Measurements from ENCODE around the gene EXD2.

DNA sequence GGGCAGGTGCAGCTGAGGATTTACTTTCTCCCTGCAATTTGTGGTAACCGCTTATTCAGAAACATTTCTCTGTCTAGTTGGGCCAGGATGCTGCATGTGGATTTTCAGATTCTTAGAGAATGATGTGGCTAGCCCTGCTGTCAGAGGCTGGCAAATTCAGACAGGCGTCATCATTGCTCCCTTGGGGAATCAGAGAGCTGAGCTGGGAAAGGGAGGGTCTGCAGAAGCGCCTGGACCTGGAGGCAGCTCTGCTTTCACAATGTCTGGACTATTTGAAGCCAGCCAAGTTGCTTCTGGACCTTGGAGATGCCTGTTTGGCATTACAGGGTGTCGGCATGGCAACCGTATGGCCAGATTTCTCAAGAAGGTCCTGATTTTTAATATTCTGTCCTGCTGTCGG, 72.1 kb downstream of the EXD2 start:
- TF ChIP-seq, protein P1, sequence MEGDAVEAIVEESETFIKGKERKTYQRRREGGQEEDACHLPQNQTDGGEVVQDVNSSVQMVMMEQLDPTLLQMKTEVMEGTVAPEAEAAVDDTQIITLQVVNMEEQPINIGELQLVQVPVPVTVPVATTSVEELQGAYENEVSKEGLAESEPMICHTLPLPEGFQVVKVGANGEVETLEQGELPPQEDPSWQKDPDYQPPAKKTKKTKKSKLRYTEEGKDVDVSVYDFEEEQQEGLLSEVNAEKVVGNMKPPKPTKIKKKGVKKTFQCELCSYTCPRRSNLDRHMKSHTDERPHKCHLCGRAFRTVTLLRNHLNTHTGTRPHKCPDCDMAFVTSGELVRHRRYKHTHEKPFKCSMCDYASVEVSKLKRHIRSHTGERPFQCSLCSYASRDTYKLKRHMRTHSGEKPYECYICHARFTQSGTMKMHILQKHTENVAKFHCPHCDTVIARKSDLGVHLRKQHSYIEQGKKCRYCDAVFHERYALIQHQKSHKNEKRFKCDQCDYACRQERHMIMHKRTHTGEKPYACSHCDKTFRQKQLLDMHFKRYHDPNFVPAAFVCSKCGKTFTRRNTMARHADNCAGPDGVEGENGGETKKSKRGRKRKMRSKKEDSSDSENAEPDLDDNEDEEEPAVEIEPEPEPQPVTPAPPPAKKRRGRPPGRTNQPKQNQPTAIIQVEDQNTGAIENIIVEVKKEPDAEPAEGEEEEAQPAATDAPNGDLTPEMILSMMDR (IDR thresholded peaks at IDR 0.05) = no peak
- TF ChIP-seq POLR2A (IDR thresholded peaks at IDR 0.05) = no peak

All from ovary (tissue), 3 donors.